Astrocyte of the spinal cord (primary cell): ENCODE results near the gene NFATC3.

Experiments used
- DNase-seq: peaks from one replicate; pipeline ENCODE4 v3.0.0; 2011; ENCODE audit warnings: low read depth, low spot score
- H3K4me3 ChIP-seq: 2 replicates; pipeline ENCODE4 v1.5.1; 2011; ENCODE audit warnings: low read depth, mild to moderate bottlenecking, low read length, moderate library complexity
- CTCF ChIP-seq: IDR thresholded peaks from 2 replicates; pipeline ENCODE4 v1.5.1; 2012; ENCODE audit warnings: low read depth, mild to moderate bottlenecking, low read length, inconsistent platforms
- in situ Hi-C: cut with HindIII; loops from 2 replicates; pipeline ENCODE4 v1.10.0; 2017; ENCODE audit warnings: low sequenced_read_pairs

Gene NFATC3

GRCh38 chr16:68093816-68094613 lies 8.8 kb downstream of the NFATC3 start:
- in situ Hi-C loops = no loop called here
- peak; percentile 55 for TF ChIP-seq CTCF
- H3K4me3 ChIP-seq = no peak overlapping the region
- DNase-seq = peak; percentile 32

GRCh38 chr16:68094614-68094934 lies 9.4 kb downstream of the NFATC3 start:
- H3K4me3 ChIP-seq = no peak overlapping the region
- in situ Hi-C loops = no loop called here
- TF ChIP-seq CTCF = no peak
- DNase-seq = no peak

GRCh38 chr16:68096491-68096890 lies 11.3 kb downstream of the NFATC3 start:
- in situ Hi-C loops = no loop called here
- DNase-seq = no peak
- H3K4me3 ChIP-seq = no peak overlapping the region
- TF ChIP-seq CTCF = no peak

- no peak for TF ChIP-seq CTCF
- DNase-seq = no peak
- no peak overlapping the region for H3K4me3 ChIP-seq
- in situ Hi-C loops = no loop called here
These were observed 11.9 kb downstream of the NFATC3 start for GRCh38 chr16:68097088-68097487.

- in situ Hi-C loops = no loop called here
- TF ChIP-seq CTCF = no peak
- no peak for DNase-seq
- no peak overlapping the region for H3K4me3 ChIP-seq
These were observed 12.7 kb downstream of the NFATC3 start for GRCh38 chr16:68097895-68098294.

GRCh38 chr16:68100488-68100887 lies 15.3 kb downstream of the NFATC3 start:
- DNase-seq = no peak
- no peak overlapping the region for H3K4me3 ChIP-seq
- TF ChIP-seq CTCF = no peak
- in situ Hi-C loops = no loop called here
